ENCODE results near the gene CST9L. TPM values are rescaled to one million over a fixed set of nuclear protein-coding genes. Genes with fewer than 3 reads are reported as not detected.

CST9L gene
- total and polyA plus RNA-seq, 2 donors, result not detected

DNA sequence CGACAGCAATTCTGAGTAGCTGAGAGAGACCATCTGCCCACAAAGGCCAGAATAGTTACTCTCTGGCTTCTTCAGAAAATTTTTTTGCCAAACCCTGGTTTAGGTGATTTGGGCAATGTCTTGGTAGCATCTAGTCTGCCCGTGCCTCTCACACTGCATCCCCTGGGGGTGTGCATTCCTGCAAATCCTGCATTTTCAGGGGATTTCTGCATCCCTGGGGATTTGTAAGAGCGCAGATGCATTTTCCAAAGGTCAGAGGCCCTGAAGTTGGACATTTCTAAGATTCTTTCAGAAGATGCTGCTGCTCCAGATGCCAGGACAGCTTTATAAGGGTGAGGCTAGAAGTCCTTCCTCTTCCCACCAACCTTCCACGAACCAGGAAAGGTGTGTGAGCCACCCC is 33.4 kb upstream of the CST9L start:
- Histone ChIP-seq H3K36me3 (ENCODE audit: insufficient read depth) (no peaks in the 10 kb centered on the region), H3K4me1 (ENCODE audit: insufficient read depth) (no peaks in the 10 kb centered on the region), H3K4me3 (ENCODE audit: low read depth, low read length) (no peak overlapping the region), H3K27ac (ENCODE audit: low read depth) (no peak overlapping the region)
- WGBS, result 66% methylated on average over 4 of the region's 4 CpGs
- no peak for DNase-seq (ENCODE audit: extremely low spot score)

DNA sequence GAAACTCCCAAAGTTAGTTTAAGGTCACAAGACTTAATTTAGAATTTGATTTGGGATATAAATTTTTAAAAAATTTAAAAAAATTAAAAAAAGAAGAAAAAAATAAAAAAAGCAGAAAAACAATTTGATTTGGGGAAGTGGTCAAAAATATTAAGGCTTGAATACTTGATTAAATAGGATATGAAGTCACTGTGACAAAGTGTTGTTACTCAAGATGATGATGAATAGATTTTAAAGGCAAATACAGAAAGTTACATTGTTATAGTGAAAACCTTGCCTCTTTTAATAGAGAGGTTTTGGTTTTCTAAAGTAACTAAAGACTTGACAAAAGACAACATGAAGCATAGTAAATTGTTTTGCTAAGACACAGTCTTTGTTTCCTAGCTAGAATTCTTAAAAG is 30.2 kb upstream of the CST9L start:
- DNase-seq (ENCODE audit: extremely low spot score), result no peak
- no peak overlapping the region for H3K27ac ChIP-seq (ENCODE audit: low read depth)
- H3K4me3 ChIP-seq (ENCODE audit: low read depth, low read length), result no peak overlapping the region
- no peaks in the 10 kb centered on the region for H3K4me1 ChIP-seq (ENCODE audit: insufficient read depth)
- no peaks in the 10 kb centered on the region for H3K36me3 ChIP-seq (ENCODE audit: insufficient read depth)

DNA sequence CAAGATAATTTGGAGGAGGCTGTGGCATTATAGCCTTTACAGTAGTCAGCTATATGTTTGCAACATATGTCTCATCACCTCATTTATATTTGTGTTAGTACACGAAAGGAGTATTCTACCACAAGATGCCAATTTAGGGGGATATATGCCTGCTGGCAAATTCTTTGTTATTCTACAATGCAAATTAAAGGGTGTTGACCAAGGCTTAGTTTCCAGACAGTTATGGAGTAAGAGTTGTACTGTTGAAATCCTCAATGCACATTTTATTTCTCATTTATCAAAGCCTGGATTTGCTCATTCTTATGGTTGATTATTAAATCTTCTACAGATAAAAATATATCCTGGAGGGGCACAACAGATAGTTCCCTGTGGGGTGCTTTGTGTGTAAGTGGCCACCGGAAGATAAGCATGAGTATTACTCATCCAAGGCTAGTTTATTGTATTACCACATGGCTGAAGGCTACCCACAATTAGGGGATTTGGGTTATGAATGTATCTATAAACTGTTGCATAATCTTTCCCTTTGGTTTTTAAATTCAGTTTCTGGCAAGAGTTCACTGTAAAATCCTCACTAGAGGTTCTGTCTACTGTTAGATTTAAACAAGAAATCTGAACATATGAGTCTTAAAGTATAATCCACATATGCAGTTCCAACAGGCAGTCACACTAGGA is 28.4 kb upstream of the CST9L start:
- H3K27ac ChIP-seq (ENCODE audit: low read depth), result no peak overlapping the region
- H3K4me3 ChIP-seq (ENCODE audit: low read depth, low read length), result no peak overlapping the region
- WGBS, result 25% methylated on average over 2 of the region's 2 CpGs
- H3K36me3 ChIP-seq (ENCODE audit: insufficient read depth), result no peaks in the 10 kb centered on the region
- H3K4me1 ChIP-seq (ENCODE audit: insufficient read depth), result no peaks in the 10 kb centered on the region
- DNase-seq (ENCODE audit: extremely low spot score), result no peak

DNA sequence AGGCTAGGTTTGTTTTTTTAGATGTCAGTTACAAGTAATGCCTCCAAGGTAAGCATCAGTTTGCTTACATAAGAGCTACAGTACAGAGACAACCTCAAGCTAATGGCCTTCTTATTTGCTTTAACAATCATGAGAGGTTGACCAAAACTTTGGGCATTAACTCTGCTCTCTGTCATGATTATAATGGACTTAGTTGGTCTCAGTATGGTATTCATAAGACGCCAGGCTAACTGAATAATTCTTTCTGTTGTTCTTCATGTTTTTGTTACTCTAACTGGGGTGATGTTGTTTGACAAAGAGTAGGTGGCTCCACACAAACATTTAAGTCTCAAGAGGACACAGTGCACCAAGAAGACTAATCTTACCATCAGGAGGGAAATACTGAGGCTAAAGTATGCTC is 27.7 kb upstream of the CST9L start:
- WGBS, result 79% methylated on average over 1 of the region's 1 CpG
- H3K36me3 ChIP-seq (ENCODE audit: insufficient read depth), result no peaks in the 10 kb centered on the region
- H3K4me1 ChIP-seq (ENCODE audit: insufficient read depth), result no peaks in the 10 kb centered on the region
- H3K27ac ChIP-seq (ENCODE audit: low read depth), result no peak overlapping the region
- DNase-seq (ENCODE audit: extremely low spot score), result no peak
- H3K4me3 ChIP-seq (ENCODE audit: low read depth, low read length), result no peak overlapping the region

DNA sequence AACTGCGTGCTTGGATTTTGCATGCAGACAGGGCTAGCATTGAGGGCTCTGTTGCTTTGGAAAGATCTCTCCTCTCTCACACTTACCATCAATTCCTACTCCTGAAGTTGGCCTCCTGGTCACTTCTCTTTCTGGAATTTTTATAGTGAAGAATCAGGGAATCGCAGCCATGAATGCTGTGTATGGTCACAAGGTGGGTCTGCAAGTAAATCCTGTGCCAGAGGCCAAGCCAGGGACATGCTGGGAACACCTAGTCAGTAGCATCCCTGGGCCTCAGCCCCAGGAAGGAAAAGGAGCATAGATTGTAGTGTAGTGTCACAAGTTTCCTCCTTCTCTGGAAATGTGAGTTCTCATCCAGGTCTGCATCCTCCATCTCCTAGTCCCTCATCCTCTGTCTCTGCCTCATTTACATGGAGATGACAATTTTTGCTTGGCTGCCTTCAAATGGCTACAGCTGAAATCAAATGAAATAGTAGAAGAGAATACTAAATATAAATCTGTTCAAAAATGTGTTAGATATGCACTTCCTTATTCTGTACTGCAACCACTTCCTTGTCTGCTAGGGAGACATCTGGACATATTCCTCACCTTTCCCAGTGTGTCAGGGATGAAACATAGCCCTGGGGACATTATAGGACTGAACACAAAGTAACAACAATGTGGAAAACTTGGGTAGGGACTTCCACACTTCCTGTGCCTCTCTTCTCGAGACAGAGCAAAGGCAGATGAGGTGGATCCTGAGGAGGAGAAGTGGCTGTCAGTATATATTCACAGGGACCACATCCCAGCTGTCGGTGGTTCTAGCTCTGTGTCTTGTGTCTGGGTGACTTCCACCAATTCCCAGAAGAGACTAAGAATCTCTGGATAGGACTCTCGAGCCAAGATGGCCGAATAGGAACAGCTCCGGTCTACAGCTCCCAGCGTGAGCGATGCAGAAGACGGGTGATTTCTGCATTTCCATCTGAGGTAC is 20.4 kb upstream of the CST9L start:
- 86% methylated on average over 10 of the region's 10 CpGs for WGBS
- Histone ChIP-seq H3K4me1 (ENCODE audit: insufficient read depth) (no peaks in the 10 kb centered on the region), H3K36me3 (ENCODE audit: insufficient read depth) (no peaks in the 10 kb centered on the region), H3K4me3 (ENCODE audit: low read depth, low read length) (no peak overlapping the region), H3K27ac (ENCODE audit: low read depth) (no peak overlapping the region)
- no peak for DNase-seq (ENCODE audit: extremely low spot score)

GRCh38 chr20:23587631-23588030 is 19.3 kb upstream of the CST9L start:
- no peak overlapping the region for H3K4me3 ChIP-seq (ENCODE audit: low read depth, low read length)
- WGBS, result 85% methylated on average over 7 of the region's 7 CpGs
- DNase-seq (ENCODE audit: extremely low spot score), result no peak
- no peaks in the 10 kb centered on the region for H3K36me3 ChIP-seq (ENCODE audit: insufficient read depth)
- H3K27ac ChIP-seq (ENCODE audit: low read depth), result no peak overlapping the region
- H3K4me1 ChIP-seq (ENCODE audit: insufficient read depth), result no peaks in the 10 kb centered on the region

GRCh38 chr20:23586735-23587525 is 18.6 kb upstream of the CST9L start:
- no peak for DNase-seq (ENCODE audit: extremely low spot score)
- H3K27ac ChIP-seq (ENCODE audit: low read depth), result no peak overlapping the region
- no peaks in the 10 kb centered on the region for H3K36me3 ChIP-seq (ENCODE audit: insufficient read depth)
- no peaks in the 10 kb centered on the region for H3K4me1 ChIP-seq (ENCODE audit: insufficient read depth)
- no peak overlapping the region for H3K4me3 ChIP-seq (ENCODE audit: low read depth, low read length)
- WGBS, result 58% methylated on average over 13 of the region's 13 CpGs

DNA sequence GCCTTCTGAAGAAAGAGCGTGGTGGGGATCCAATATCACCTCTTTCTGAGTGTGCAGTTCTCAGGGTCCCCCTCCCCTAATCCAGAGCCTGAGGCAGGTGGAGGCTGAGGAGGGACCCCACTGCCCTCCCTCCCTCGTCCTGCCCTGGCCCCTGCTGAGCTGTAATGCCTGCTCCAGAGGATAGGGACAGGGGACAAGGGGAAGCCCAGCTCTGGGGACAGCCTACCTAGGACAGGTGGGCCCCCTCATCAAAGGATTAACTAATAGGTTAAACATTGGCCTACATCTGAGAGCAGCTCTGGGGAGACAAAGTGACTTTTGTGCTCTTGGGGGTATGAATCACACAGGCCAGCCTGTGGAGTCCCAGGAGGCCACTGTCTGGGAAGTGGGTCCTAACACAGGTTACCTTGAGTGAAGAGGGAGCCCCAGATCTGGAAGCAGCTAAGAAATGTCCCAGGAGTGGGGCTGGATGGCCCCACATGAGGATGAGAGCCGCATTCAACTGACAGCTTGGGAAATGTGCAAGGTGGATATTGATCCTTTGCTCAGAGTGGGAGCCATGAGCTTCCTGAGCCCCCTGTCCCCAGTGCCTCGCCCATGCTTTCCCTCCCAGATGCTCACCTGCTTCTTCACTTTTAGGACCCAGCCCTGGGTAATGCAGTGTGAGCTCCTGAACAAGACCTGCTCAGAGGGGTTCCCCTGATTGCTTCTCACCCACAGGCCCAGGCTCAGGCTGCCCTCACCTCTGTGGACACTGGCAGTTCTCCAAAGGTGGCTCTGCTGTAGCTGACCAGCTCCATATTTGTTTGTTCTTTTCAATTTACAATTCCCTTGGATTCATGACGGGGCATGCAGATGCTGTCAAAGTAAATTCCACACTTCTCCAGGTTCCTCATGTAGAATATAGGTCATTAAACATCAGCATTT is 17.8 kb upstream of the CST9L start:
- WGBS, result 67% methylated on average over 5 of the region's 5 CpGs
- no peak for DNase-seq (ENCODE audit: extremely low spot score)
- no peak overlapping the region for H3K4me3 ChIP-seq (ENCODE audit: low read depth, low read length)
- H3K27ac ChIP-seq (ENCODE audit: low read depth), result no peak overlapping the region
- H3K4me1 ChIP-seq (ENCODE audit: insufficient read depth), result no peaks in the 10 kb centered on the region
- H3K36me3 ChIP-seq (ENCODE audit: insufficient read depth), result no peaks in the 10 kb centered on the region

GRCh38 chr20:23585449-23585807 is 17.1 kb upstream of the CST9L start:
- Histone ChIP-seq H3K36me3 (ENCODE audit: insufficient read depth) (no peaks in the 10 kb centered on the region), H3K4me3 (ENCODE audit: low read depth, low read length) (no peak overlapping the region), H3K27ac (ENCODE audit: low read depth) (no peak overlapping the region), H3K4me1 (ENCODE audit: insufficient read depth) (no peaks in the 10 kb centered on the region)
- no peak for DNase-seq (ENCODE audit: extremely low spot score)
- WGBS, result 67% methylated on average over 5 of the region's 5 CpGs

DNA sequence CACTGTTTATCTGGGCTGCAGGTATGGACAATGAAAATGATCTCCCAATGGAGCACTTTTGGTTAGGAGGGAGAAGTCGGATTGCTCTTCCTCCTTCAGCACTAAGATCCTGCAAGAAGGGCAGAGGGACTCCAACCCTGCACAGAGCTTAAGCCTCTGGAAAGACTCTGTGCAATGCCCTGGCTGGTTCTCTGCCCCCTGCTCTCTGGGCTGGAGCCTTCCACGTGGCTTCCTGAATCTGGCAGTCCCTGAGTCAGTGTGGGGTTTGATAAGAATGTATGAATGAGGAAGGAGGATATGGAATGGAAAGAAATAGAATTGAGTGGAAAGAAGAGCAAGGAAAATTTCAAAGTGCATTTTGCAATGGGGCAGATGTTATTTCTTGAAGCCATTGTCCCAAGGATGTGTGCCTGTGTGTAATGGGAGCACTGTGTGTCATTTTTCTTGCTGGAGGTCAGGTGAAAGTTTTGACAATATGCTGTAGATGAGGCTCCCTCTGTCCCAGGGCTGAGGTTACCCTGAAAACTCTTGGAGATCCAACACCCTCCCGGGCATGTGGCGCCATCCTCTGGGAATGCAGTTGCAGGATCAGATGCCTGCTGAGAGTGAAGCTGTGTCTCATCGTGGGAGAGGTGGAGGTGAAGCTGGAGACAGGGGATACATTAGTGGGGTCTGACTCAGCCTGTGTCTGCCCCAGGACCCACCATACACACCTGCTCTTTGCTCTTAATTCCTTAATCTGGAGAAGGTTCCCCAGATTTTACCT is 16.3 kb upstream of the CST9L start:
- H3K27ac ChIP-seq (ENCODE audit: low read depth), result no peak overlapping the region
- H3K36me3 ChIP-seq (ENCODE audit: insufficient read depth), result no peaks in the 10 kb centered on the region
- no peaks in the 10 kb centered on the region for H3K4me1 ChIP-seq (ENCODE audit: insufficient read depth)
- no peak for DNase-seq (ENCODE audit: extremely low spot score)
- H3K4me3 ChIP-seq (ENCODE audit: low read depth, low read length), result no peak overlapping the region
- 60% methylated on average over 5 of the region's 5 CpGs for WGBS

DNA sequence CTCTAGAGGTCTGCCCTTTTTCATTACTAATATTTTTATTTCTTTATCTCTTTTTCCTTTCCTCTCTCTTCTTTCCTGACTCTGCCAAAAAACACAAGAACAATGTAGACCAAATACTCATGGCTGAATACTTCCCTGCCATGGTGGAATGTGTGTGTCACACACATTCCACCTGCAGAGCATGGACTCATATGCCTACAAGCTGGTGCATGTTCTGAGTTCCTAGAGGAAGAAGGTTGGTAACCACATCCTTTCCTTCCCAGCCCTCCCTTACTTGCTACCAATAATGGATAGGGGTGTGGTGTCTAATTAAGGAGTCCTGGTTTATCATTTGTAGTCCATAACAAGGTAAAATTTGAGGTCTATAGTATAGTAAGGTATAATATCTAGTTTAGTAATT is 15.2 kb upstream of the CST9L start:
- no peaks in the 10 kb centered on the region for H3K4me1 ChIP-seq (ENCODE audit: insufficient read depth)
- no peaks in the 10 kb centered on the region for H3K36me3 ChIP-seq (ENCODE audit: insufficient read depth)
- H3K27ac ChIP-seq (ENCODE audit: low read depth), result no peak overlapping the region
- H3K4me3 ChIP-seq (ENCODE audit: low read depth, low read length), result no peak overlapping the region
- peak; percentile 36 for DNase-seq (ENCODE audit: extremely low spot score)

- Histone ChIP-seq H3K4me3 (ENCODE audit: low read depth, low read length) (no peak overlapping the region), H3K4me1 (ENCODE audit: insufficient read depth) (no peaks in the 10 kb centered on the region), H3K27ac (ENCODE audit: low read depth) (no peak overlapping the region), H3K36me3 (ENCODE audit: insufficient read depth) (no peaks in the 10 kb centered on the region)
- no peak for DNase-seq (ENCODE audit: extremely low spot score)
- WGBS, result 89% methylated on average over 1 of the region's 1 CpG
Measured at GRCh38 chr20:23582293-23582692, 14.0 kb upstream of the CST9L start.
